NCI-H2107 treated with DMSO at 0.1 percent for 48 hours (cell line): Measurements from ENCODE around the gene LITAF.
"Not testable (repeated sequence)": the region's sequence is repeated elsewhere in the genome, so short reads cannot be mapped to it uniquely, and the experiment has no call there.

ENCODE experiments used
- DNase-seq: peaks from one replicate; lab custom pipeline; 2025; ENCODE audit not compliant: unreplicated experiment; lab: John Stamatoyannopoulos, UW

Gene LITAF

GRCh38 chr16:11576427-11577289 is 10.1 kb downstream of the LITAF start:
- DNase-seq, result no peak

GRCh38 chr16:11575223-11575589 is 11.5 kb downstream of the LITAF start:
- DNase-seq, result no peak

GRCh38 chr16:11572301-11572995 is 14.3 kb downstream of the LITAF start:
- DNase-seq, result no peak

- DNase-seq, result no peak
Measured at GRCh38 chr16:11571549-11571948, 15.2 kb downstream of the LITAF start.

- no peak for DNase-seq
Measured at GRCh38 chr16:11570806-11571205, 15.9 kb downstream of the LITAF start.

GRCh38 chr16:11570258-11570657 is 16.5 kb downstream of the LITAF start:
- DNase-seq, result no peak

- DNase-seq, result no peak
Measured at GRCh38 chr16:11566398-11566797, 20.3 kb downstream of the LITAF start.

GRCh38 chr16:11565665-11566064 is 21.1 kb downstream of the LITAF start:
- DNase-seq, result no peak

GRCh38 chr16:11564046-11564926 is 22.4 kb downstream of the LITAF start:
- DNase-seq, result no peak

- DNase-seq, result no peak
Measured at GRCh38 chr16:11563493-11564040, 23.2 kb downstream of the LITAF start.

GRCh38 chr16:11562941-11563340 is 23.8 kb downstream of the LITAF start:
- no peak for DNase-seq

GRCh38 chr16:11562411-11562810 is 24.3 kb downstream of the LITAF start:
- DNase-seq, result no peak

GRCh38 chr16:11561856-11562255 is 24.9 kb downstream of the LITAF start:
- DNase-seq, result no peak

GRCh38 chr16:11561454-11561805 is 25.3 kb downstream of the LITAF start:
- DNase-seq, result no peak

- no peak for DNase-seq
Measured at GRCh38 chr16:11560701-11561453, 25.8 kb downstream of the LITAF start.

- not testable (repeated sequence) for DNase-seq
Measured at GRCh38 chr16:11558308-11558823, 28.4 kb downstream of the LITAF start.

- peak; percentile 38 for DNase-seq
Measured at GRCh38 chr16:11557801-11558200, 28.9 kb downstream of the LITAF start.

GRCh38 chr16:11556945-11557720 is 29.6 kb downstream of the LITAF start:
- DNase-seq, result no peak

GRCh38 chr16:11556214-11556819 is 30.4 kb downstream of the LITAF start:
- DNase-seq, result no peak
